Natural killer cell (primary cell): ENCODE results near the gene DIAPH1. TPM values are rescaled to one million over a fixed set of nuclear protein-coding genes. Genes with fewer than 3 reads are reported as not detected.

Experiments
- ATAC-seq, 3 donors: fragments of 150-1000 bp in 2 of 3; fragments of 200-7000 bp in 1 of 3; cut with Tn5 transposase; 1 replicate in 1 of 3; 2 replicates in 2 of 3; pipeline ENCODE4 v1.10.0; 2021; ENCODE audit warnings: mild to moderate bottlenecking in 2 of 3, moderate library complexity in 2 of 3
- DNase-seq, 2 donors: peaks; one replicate each; pipeline versions ENCODE4 v3.0.0 to v3.0.0-alpha.2; 2013 to 2021; ENCODE audit warnings: mixed read lengths in 1 of 2
- H3K27ac ChIP-seq: one replicate; pipeline ENCODE4 v1.5.1; 2013; ENCODE audit warnings: mild to moderate bottlenecking, low read length
- H3K27me3 ChIP-seq: one replicate; pipeline ENCODE4 v1.6.1; 2013; ENCODE audit warnings: low read length; ENCODE audit not compliant: control insufficient read depth, insufficient read depth
- H3K36me3 ChIP-seq: one replicate; pipeline ENCODE4 v1.6.1; 2013; ENCODE audit warnings: low read length; ENCODE audit not compliant: control insufficient read depth, insufficient read depth
- H3K4me1 ChIP-seq: one replicate; pipeline ENCODE4 v1.6.1; 2013; ENCODE audit warnings: low read length; ENCODE audit not compliant: control insufficient read depth, insufficient read depth
- H3K4me3 ChIP-seq: one replicate; pipeline ENCODE4 v1.5.1; 2013; ENCODE audit warnings: low read length
- H3K9me3 ChIP-seq: one replicate; pipeline ENCODE4 v1.6.1; 2013; ENCODE audit warnings: low read length; ENCODE audit not compliant: control insufficient read depth, insufficient read depth
- H3K27ac Mint-ChIP-seq, 2 donors: one replicate each; pipeline ENCODE4 v1.8.0; 2022; ENCODE audit warnings: mild to moderate bottlenecking in 2 of 2, mixed read lengths in 2 of 2, moderate library complexity in 1 of 2
- H3K27me3 Mint-ChIP-seq, 2 donors: one replicate each; pipeline ENCODE4 v1.8.0; 2022; ENCODE audit warnings: low read depth in 2 of 2, mixed read lengths in 2 of 2
- H3K36me3 Mint-ChIP-seq: one replicate; pipeline ENCODE4 v1.8.0; 2022; ENCODE audit warnings: mixed read lengths
- H3K4me1 Mint-ChIP-seq, 2 donors: one replicate each; pipeline ENCODE4 v1.8.0; 2022; ENCODE audit warnings: mixed read lengths in 2 of 2
- H3K4me3 Mint-ChIP-seq: one replicate; pipeline ENCODE4 v1.8.0; 2022; ENCODE audit warnings: mild to moderate bottlenecking, moderate library complexity, mixed read lengths
- H3K9me3 Mint-ChIP-seq, 2 donors: one replicate each; pipeline ENCODE4 v1.8.0; 2022; ENCODE audit warnings: mixed read lengths in 2 of 2
- CTCF ChIP-seq: fragments of 200-600 bp; IDR thresholded peaks from one replicate; pipeline ENCODE4 v1.8.0; 2022; ENCODE audit warnings: antibody characterized with exemption
- WGBS: methylation state at CpG from one replicate; pipeline ENCODE4 v1.1.7; 2013; ENCODE audit warnings: missing lambda C conversion rate; ENCODE audit not compliant: insufficient coverage; 5-methylcytosine and 5-hydroxymethylcytosine counted together
- intact Hi-C: fragments of 100-400 bp; cut with micrococcal nuclease; formaldehyde crosslinking; loops from one replicate; pipeline ENCODE4 v1.14.2; 2022
- total RNA-seq, 4 donors: library from RNA; stranded (reverse); fragments of 120-200 nt in 1 of 4; gene quantifications; one replicate each; pipeline versions ENCODE4 v1.2.3 to v1.2.4, GENCODE V29; 2013 to 2022

Gene DIAPH1
- total RNA-seq, 3 donors from 2014 or later (not counting 1 experiment from before 2014, with no cell fraction given): 410 to 456 (median 419) TPM

- no peak overlapping the region for H3K4me3 ChIP-seq
- Mint-ChIP-seq H3K27me3 (no peaks in the 10 kb centered on the region), H3K36me3 (no peaks in the 10 kb centered on the region), H3K4me1 (peaks cover 21 to 30% of the 10 kb centered on the region in 2 donors), H3K4me3 (no peak overlapping the region), H3K27ac (no peak overlapping the region), H3K9me3 (no peaks in the 10 kb centered on the region)
- no peak for TF ChIP-seq CTCF
- ATAC-seq: no peak
- WGBS: 34% methylated on average over 16 of the region's 23 CpGs
- no peaks in the 10 kb centered on the region for H3K36me3 ChIP-seq
- DNase-seq: no peak
- no peaks in the 10 kb centered on the region for H3K27me3 ChIP-seq
- H3K27ac ChIP-seq: no peak overlapping the region
- intact Hi-C loops: no loop called here
- H3K4me1 ChIP-seq: peaks cover 42% of the 10 kb centered on the region
- no peaks in the 10 kb centered on the region for H3K9me3 ChIP-seq
These were observed 109.8 kb downstream of the DIAPH1 start for GRCh38 chr5:141508798-141509611.

- Histone ChIP-seq H3K27me3 (no peaks in the 10 kb centered on the region), H3K4me3 (no peak overlapping the region), H3K9me3 (no peaks in the 10 kb centered on the region), H3K36me3 (no peaks in the 10 kb centered on the region), H3K4me1 (peaks cover 37% of the 10 kb centered on the region), H3K27ac (no peak overlapping the region)
- H3K36me3 Mint-ChIP-seq: no peaks in the 10 kb centered on the region
- no peak for ATAC-seq
- peaks cover 15 to 24% of the 10 kb centered on the region in 2 donors for H3K4me1 Mint-ChIP-seq
- no peaks in the 10 kb centered on the region for H3K27me3 Mint-ChIP-seq
- H3K9me3 Mint-ChIP-seq: no peaks in the 10 kb centered on the region
- no peak for DNase-seq
- H3K27ac Mint-ChIP-seq: no peak overlapping the region
- intact Hi-C loops: no loop called here
- WGBS: 57% methylated on average over 9 of the region's 9 CpGs
- TF ChIP-seq CTCF: no peak
- no peak overlapping the region for H3K4me3 Mint-ChIP-seq
These were observed 110.4 kb downstream of the DIAPH1 start for GRCh38 chr5:141508440-141508797.

- Mint-ChIP-seq H3K36me3 (no peaks in the 10 kb centered on the region), H3K9me3 (no peaks in the 10 kb centered on the region), H3K27me3 (no peaks in the 10 kb centered on the region), H3K4me1 (peaks cover 7 to 15% of the 10 kb centered on the region in 2 donors), H3K27ac (no peak overlapping the region), H3K4me3 (peak overlapping the region; percentile 4)
- H3K36me3 ChIP-seq: no peaks in the 10 kb centered on the region
- peaks cover 28% of the 10 kb centered on the region for H3K4me1 ChIP-seq
- no peak overlapping the region for H3K4me3 ChIP-seq
- no peaks in the 10 kb centered on the region for H3K27me3 ChIP-seq
- no peaks in the 10 kb centered on the region for H3K9me3 ChIP-seq
- intact Hi-C loops: no loop called here
- WGBS: 68% methylated on average over 11 of the region's 11 CpGs
- no peak for DNase-seq
- ATAC-seq: no peak
- no peak overlapping the region for H3K27ac ChIP-seq
- no peak for TF ChIP-seq CTCF
These were observed 111.3 kb downstream of the DIAPH1 start for GRCh38 chr5:141507387-141508091.
